ENCODE results near the gene MPRIP.
A peak's percentile ranks its signal among the peaks of the same experiment; 100 is the strongest.

Gene MPRIP

GRCh38 chr17:17072546-17072945 lies 30.3 kb downstream of the MPRIP start:
- no peak for DNase-seq

DNA sequence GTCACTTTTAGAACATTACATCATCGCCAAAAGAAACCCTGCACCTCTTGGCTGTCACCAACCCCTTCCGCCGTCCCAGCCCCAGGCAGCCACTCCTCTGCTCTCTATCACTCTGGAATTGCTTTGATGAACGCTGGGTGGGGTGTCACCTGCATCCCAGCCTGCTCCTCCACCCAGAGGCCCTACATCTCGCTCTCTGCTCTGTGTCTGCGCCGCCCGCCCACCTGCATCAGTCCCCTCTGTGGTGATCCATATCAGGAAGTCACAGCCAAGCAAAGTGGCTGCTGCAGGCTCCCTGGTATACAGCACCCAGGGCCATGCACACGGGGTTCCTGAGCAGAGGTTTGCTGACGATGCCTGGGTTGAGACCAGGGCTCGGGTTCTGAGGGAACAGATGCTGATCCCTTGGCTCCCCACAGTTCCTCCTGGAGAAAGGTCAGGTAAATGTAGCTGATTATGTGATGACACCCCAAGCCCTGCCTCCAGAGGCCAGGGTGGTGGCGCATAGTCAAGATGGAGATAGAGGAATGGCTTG lies 30.8 kb downstream of the MPRIP start:
- no peak for DNase-seq

GRCh38 chr17:17073581-17074403 lies 31.5 kb downstream of the MPRIP start:
- DNase-seq: no peak

DNA sequence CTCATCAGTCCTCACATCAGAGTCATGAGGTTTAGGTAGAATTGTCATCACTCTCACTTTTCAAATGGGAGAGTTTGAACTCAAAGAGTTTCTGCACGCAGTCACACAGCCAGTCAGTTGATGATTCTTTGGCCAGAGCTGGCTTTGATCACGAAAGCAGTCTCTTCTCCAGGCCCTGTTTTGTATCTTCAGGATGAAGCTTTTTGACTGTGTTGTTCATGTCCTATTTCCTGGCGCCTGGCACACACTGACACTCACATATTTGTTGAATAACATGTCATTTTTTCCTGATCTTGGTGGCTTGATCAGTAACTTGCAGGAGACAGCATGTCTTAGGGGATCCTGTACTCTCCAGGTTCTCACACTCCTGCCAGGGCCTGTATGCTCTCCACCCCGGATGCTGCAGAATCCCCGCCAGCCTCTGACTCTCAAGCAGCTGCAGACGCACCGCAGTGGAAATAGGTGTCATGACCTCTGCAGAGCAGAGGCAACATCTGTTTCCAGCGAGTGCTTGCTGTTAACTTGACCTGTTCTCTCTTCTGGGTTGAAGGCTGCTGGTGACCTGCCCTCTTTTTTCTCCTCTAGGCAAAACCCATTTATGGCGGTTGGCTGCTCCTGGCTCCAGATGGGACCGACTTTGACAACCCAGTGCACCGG lies 33.0 kb downstream of the MPRIP start:
- DNase-seq: no peak

GRCh38 chr17:17076066-17076465 lies 33.8 kb downstream of the MPRIP start:
- no peak for DNase-seq

- DNase-seq: no peak
These were observed 34.8 kb downstream of the MPRIP start for GRCh38 chr17:17077101-17077500.

GRCh38 chr17:17077861-17078732 lies 35.8 kb downstream of the MPRIP start:
- no peak for DNase-seq

GRCh38 chr17:17078832-17079231 lies 36.6 kb downstream of the MPRIP start:
- DNase-seq: no peak

DNA sequence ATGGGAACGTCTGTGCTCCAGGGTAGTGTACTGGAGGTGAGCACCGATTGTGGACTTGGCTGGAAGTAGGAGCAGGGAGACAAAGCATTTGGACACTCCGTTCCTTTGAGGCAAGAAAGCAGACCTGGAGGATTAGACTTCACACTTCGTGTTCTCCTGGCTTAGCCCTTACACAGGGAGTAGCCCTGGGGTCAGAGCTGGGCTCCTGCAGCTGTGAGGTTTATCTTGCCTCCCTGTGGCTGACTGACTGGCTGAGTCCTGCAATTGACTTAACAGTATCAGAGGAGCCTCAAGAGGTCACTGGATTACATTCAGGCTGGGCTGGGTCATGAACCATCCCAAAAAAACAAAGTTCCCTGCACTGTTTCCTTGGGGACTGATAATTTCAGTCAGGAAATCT lies 37.1 kb downstream of the MPRIP start:
- no peak for DNase-seq

DNA sequence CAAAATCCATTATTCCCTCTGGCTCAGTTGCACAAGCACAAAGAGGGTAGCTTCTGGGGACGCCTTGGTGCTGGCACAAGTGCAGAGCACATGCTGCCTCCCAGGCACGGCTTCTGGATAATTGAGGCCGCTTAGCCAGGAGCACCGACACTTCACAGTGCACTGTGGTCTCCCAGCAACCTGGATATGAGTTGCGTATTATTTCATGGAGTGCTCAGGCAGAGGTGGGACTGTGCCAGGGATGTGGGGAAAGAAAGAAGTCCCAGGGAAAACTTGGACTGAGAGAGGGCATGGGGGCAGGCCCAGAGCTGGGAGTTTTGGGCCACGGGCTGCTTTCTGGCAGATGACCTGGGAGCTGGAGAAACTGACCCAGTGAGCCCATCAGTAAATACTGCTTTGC lies 37.5 kb downstream of the MPRIP start:
- no peak for DNase-seq

GRCh38 chr17:17080181-17080631 lies 37.9 kb downstream of the MPRIP start:
- DNase-seq: no peak

DNA sequence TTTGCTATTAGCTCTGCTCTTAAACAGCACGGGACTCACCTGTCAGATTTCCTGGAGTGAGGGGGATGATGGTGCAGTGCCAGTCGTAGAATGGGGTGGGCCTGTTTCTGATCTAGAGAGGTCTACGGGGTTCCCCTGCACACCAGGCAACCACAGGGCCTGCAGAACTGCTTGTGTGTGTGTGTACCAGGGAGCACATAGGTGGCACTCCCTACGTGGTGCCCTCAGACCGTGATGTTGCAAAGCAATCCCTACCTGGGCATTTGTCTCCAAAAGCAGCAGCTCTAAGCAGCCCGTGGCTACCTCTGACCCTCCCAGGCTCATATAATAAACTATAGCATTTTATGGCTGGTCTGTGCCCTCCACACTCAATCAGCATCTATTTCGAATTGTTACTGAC lies 38.5 kb downstream of the MPRIP start:
- DNase-seq: no peak

DNA sequence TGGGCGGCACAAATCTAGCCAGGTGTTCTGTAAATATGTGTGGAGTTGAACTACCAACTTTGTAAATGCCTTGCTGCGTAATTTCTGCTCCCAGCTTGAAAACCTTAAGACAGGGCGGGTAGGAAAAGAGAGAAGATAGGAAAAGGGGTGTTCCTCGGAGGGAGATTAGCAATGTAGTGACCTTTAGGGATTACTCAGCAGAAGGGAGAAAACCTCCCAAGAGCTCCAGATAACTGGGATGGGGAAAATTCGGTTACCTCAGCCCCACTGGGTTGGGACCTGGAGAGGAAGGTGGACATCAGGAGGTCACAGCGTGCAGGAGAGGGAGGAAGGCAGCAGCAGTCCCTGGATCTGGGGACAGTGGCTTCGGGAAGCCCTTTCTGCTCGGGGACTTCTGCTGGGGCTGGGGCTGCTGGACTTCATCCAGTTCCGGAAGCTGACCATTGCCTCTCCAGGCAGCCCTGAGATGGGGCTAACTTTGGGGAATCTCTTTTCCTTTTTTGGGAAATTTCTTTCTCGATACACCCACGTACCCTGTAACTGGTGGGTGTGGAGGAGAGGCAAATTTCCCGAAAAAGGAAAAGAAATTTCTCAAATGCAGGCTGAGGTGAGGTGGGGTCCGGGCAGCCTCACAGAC lies 39.2 kb downstream of the MPRIP start:
- DNase-seq: no peak

DNA sequence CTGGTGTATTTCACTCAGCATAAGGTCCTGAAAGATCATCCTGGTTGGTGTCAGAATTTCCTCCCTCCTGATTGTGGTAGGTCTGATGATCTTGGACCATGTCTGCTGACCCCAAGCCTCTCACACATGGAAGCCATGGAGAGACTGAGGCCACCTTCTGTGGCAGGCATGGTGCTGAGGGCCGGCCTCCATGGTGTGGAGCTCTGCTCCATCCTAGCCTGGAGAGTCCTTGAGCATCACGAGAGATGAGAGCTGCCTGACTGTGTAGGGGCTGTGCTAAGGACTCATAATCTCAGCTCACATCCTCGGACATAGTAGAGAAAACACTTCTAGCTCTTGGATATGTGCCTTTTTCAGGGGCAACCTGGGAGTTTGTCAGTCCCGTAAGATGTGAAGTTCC lies 40.6 kb downstream of the MPRIP start:
- DNase-seq: no peak

GRCh38 chr17:17084317-17084835 lies 42.1 kb downstream of the MPRIP start:
- DNase-seq: no peak

GRCh38 chr17:17084941-17085340 lies 42.7 kb downstream of the MPRIP start:
- DNase-seq: no peak

GRCh38 chr17:17086585-17086984 lies 44.3 kb downstream of the MPRIP start:
- DNase-seq: no peak

DNA sequence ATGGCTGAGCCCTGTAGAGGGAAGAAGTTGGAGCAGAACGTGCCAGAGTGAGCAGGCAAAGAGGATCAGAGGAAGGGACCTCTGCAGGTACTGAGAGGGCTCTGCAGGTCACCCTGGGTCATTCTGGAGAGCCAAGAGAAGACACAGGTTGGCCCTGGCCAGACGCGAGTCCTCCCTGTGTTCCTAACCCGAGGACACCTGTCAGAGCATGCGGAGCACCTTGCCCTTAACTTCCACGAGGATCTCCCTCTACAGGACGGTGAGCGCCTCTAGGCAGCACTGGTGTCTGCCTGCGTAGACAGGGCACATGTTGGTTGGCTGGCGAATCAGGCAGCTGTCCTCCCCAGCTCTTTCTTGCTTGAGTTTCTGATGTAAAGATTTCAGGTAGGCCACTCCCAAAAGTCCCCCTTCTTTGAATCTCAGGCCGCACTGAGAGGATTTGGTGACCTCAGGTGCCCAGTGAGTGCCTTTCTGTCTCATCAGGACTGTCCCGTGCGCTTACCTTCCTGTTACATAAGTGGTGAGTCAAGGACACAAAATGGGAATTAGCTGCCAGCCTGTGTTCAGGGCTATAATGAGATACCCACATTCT lies 45.3 kb downstream of the MPRIP start:
- no peak for DNase-seq

DNA sequence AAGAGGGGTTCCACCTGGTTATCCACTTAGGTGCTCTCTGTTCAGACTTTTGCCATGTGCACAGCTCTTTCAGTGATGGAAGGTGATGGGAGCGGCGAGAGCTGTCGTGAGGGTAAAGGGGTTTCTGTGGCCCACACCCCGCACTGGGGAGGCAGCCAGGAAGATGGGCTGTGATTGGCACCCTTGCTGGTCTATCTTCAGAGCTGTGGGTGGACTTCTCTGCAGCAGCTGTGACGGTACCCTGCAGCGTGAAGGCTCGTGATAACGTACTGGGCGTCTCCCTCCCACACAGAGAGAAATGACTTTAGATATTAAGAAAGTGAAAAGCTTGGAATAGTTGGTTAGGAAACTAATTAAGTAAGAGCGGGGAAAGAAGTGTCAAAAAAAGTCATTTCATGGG lies 45.8 kb downstream of the MPRIP start:
- no peak for DNase-seq

DNA sequence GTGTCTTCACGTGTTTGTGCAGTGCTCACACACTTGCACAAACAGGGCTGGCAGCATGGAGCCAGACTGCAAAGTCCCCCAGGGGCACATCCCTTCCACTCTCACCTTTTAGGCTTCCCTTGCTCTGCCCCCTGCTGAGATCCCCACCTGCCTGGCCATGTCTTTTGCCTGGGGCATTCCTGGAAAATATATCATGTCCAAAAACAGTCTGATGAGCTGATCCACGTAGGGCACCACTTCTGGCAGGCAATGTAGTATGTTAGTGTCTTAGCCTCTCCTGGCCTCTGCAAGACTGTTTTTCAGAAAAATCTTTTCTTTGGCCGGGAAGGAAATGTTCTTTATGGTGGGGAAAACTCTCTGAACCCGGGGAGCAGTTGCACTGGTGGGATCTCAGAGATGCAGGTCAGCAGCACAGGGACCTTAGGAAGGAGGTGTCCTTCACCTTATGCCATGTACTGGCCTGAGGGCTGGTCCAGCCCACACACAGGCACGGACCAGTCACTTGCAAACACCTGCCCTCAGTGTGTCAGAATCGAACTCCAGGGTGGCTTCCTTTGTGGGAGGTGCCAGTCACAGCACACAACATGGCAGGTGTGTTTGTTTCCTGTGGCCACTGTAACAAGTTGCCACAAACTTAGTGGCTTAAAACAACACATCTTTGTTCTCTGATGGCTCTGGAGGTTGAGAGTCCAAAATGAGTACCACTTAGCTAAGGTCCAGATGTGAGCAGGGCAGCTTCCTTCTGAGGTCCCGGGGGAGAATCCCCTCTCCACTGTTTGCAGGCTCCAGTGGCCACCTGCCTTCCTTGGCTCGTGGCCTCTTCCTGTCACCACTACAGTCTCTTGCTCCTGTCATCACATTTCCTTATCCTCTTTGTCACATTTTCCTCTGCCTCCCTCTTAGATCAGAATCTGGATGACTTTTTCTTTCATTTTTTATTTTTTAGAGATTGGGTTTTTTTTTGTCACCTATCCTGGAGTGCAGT lies 46.6 kb downstream of the MPRIP start:
- peak; percentile 53 for DNase-seq
